IMR-90 (cell line): Measurements from ENCODE around the gene UNK. TPM values are rescaled to one million over a fixed set of nuclear protein-coding genes. Genes with fewer than 3 reads are reported as not detected.

Experiments used
- ATAC-seq: fragments of 200-7000 bp; cut with Tn5 transposase; 2 replicates; pipeline ENCODE4 v1.9.1; 2020; ENCODE audit warnings: low read depth, mild to moderate bottlenecking, moderate library complexity
- BruUV-seq: library from RNA; stranded (reverse); fragments of 400-500 nt; replicated peaks from 2 replicates; lab custom pipeline; 2021; lab: Mats Ljungman, UMichigan
- CTCF ChIA-PET: fragments of 300-600 bp; formaldehyde crosslinking; extraction: SDS; loops from one replicate; lab custom pipeline; 2021; ENCODE audit warnings: antibody characterized with exemption; lab: Yijun Ruan, JAX
- POLR2A ChIA-PET: fragments of 300-600 bp; sonication (Branson Sonifier 250); formaldehyde crosslinking; loops from one replicate; lab custom pipeline; 2022; ENCODE audit warnings: antibody characterized with exemption; ENCODE audit not compliant: unreplicated experiment; lab: Charles Lee
- DNase-seq: peaks from one replicate; pipeline ENCODE4 v3.0.0; 2013
- H2AFZ ChIP-seq: replicated peaks from 2 replicates; pipeline ENCODE3; 2013; ENCODE audit warnings: low read length, mild to moderate bottlenecking; ENCODE audit not compliant: poor library complexity
- H2AK5ac ChIP-seq: 2 replicates; pipeline ENCODE4 v1.6.1; 2013; ENCODE audit warnings: low read depth, low read length, inconsistent platforms
- H2AK9ac ChIP-seq: replicated peaks from 2 replicates; pipeline ENCODE3; 2013; ENCODE audit warnings: mild to moderate bottlenecking, low read depth, low read length, moderate library complexity; ENCODE audit not compliant: poor library complexity
- H2BK120ac ChIP-seq: 2 replicates; pipeline ENCODE4 v1.6.1; 2013; ENCODE audit warnings: low read depth, low read length, inconsistent platforms
- H2BK15ac ChIP-seq: 3 replicates; pipeline ENCODE4 v1.6.1; 2013; ENCODE audit warnings: low read depth, low read length, inconsistent platforms
- H2BK20ac ChIP-seq: 2 replicates; pipeline ENCODE4 v1.6.1; 2013; ENCODE audit warnings: low read depth, mild to moderate bottlenecking, inconsistent platforms, low read length, moderate library complexity
- H2BK5ac ChIP-seq: 2 replicates; pipeline ENCODE4 v1.6.1; 2013; ENCODE audit warnings: mild to moderate bottlenecking, low read depth, low read length, inconsistent platforms; ENCODE audit not compliant: poor library complexity, severe bottlenecking
- H3K14ac ChIP-seq: replicated peaks from 2 replicates; pipeline ENCODE4 v1.6.1; 2013; ENCODE audit warnings: low read depth, low read length, inconsistent platforms
- H3K18ac ChIP-seq: 2 replicates; pipeline ENCODE4 v1.6.1; 2013; ENCODE audit warnings: low read depth, low read length, control low read depth
- H3K23ac ChIP-seq: 2 replicates; pipeline ENCODE4 v1.6.1; 2013; ENCODE audit warnings: low read depth, low read length, inconsistent platforms
- H3K27ac ChIP-seq: 2 replicates; pipeline ENCODE4 v1.5.1; 2013; ENCODE audit warnings: mild to moderate bottlenecking, control low read depth, low read length; ENCODE audit not compliant: insufficient read depth
- H3K27me3 ChIP-seq: 2 replicates; pipeline ENCODE4 v1.6.1; 2013; ENCODE audit warnings: low read length; ENCODE audit not compliant: control insufficient read depth, insufficient read depth
- H3K36me3 ChIP-seq: 2 replicates; pipeline ENCODE4 v1.6.1; 2013; ENCODE audit warnings: low read length, mixed read lengths; ENCODE audit not compliant: control insufficient read depth, insufficient read depth
- H3K4ac ChIP-seq: 2 replicates; pipeline ENCODE4 v1.6.1; 2013; ENCODE audit warnings: low read depth, low read length, inconsistent platforms
- H3K4me1 ChIP-seq: 2 replicates; pipeline ENCODE4 v1.6.1; 2013; ENCODE audit warnings: low read length, mixed read lengths; ENCODE audit not compliant: control insufficient read depth, insufficient read depth
- H3K4me2 ChIP-seq: 2 replicates; pipeline ENCODE4 v1.6.1; 2013; ENCODE audit warnings: low read depth, mild to moderate bottlenecking, control low read depth, low read length, moderate library complexity
- H3K4me3 ChIP-seq: 2 replicates; pipeline ENCODE4 v1.5.1; 2013; ENCODE audit warnings: low read depth, mild to moderate bottlenecking, control low read depth, low read length, moderate library complexity; ENCODE audit not compliant: insufficient read depth
- H3K56ac ChIP-seq: 2 replicates; pipeline ENCODE4 v1.6.1; 2013; ENCODE audit warnings: low read length, inconsistent platforms; ENCODE audit not compliant: insufficient read depth; ENCODE audit errors: extremely low read depth
- H3K79me1 ChIP-seq, 2 experiments: 2 replicates each; pipeline ENCODE4 v1.6.1; 2013; ENCODE audit warnings: low read length in 2 of 2, inconsistent platforms in 1 of 2, low read depth in 1 of 2
- H3K9ac ChIP-seq: 2 replicates; pipeline ENCODE4 v1.6.1; 2013; ENCODE audit warnings: low read depth, low read length, control low read depth
- H3K9me1 ChIP-seq: 2 replicates; pipeline ENCODE4 v1.6.1; 2013; ENCODE audit warnings: low read length, inconsistent platforms; ENCODE audit not compliant: insufficient read depth
- H3K9me3 ChIP-seq: 2 replicates; pipeline ENCODE4 v1.6.1; 2013; ENCODE audit warnings: low read length; ENCODE audit not compliant: control insufficient read depth, insufficient read depth
- H4K20me1 ChIP-seq: 2 replicates; pipeline ENCODE4 v1.6.1; 2013; ENCODE audit warnings: low read length, inconsistent platforms; ENCODE audit not compliant: insufficient read depth
- H4K5ac ChIP-seq: 2 replicates; pipeline ENCODE4 v1.6.1; 2013; ENCODE audit warnings: mild to moderate bottlenecking, low read depth, low read length, control low read depth
- H4K8ac ChIP-seq, 2 experiments: 2 replicates each; pipeline ENCODE4 v1.6.1; 2013; ENCODE audit warnings: low read depth in 2 of 2, low read length in 2 of 2, control low read depth in 1 of 2, inconsistent platforms in 1 of 2
- H4K91ac ChIP-seq: 2 replicates; pipeline ENCODE4 v1.6.1; 2013; ENCODE audit warnings: low read depth, low read length, inconsistent platforms; ENCODE audit not compliant: insufficient read depth
- BHLHE40 ChIP-seq: fragments of 150-350 bp; IDR thresholded peaks from 2 replicates; pipeline ENCODE4 v1.6.1; 2016; ENCODE audit warnings: mild to moderate bottlenecking, low read depth, low read length
- CEBPB ChIP-seq: IDR thresholded peaks from 2 replicates; pipeline ENCODE4 v1.6.1; 2012; ENCODE audit warnings: low read depth, low read length, improper control_type of control experiment
- CHD1 ChIP-seq: IDR thresholded peaks from 2 replicates; pipeline ENCODE4 v1.6.1; 2012; ENCODE audit warnings: low read depth, low read length, improper control_type of control experiment
- FOS ChIP-seq: fragments of 150-350 bp; IDR thresholded peaks from 2 replicates; pipeline ENCODE4 v1.6.1; 2016; ENCODE audit warnings: low read depth, low read length
- MAZ ChIP-seq: IDR thresholded peaks from 2 replicates; pipeline ENCODE4 v1.6.1; 2012; ENCODE audit warnings: low read depth, mild to moderate bottlenecking, low read length, improper control_type of control experiment, moderate library complexity, borderline replicate concordance
- MXI1 ChIP-seq: IDR thresholded peaks from 2 replicates; pipeline ENCODE4 v1.6.1; 2012; ENCODE audit warnings: low read depth, mild to moderate bottlenecking, low read length, moderate library complexity, borderline replicate concordance
- POLR2A ChIP-seq: IDR thresholded peaks from 2 replicates; pipeline ENCODE4 v1.6.1; 2012; ENCODE audit warnings: mild to moderate bottlenecking, low read depth, low read length
- RAD21 ChIP-seq: IDR thresholded peaks from 2 replicates; pipeline ENCODE4 v1.6.1; 2012; ENCODE audit warnings: low read length, improper control_type of control experiment
- SMC3 ChIP-seq: fragments of 150-350 bp; IDR thresholded peaks from 2 replicates; pipeline ENCODE4 v1.6.1; 2016; ENCODE audit warnings: low read depth, mild to moderate bottlenecking, antibody characterized with exemption, low read length, moderate library complexity
- WGBS, 2 experiments: methylation state at CpG; one replicate each; pipeline versions ENCODE4 v1.1.5 to v1.1.7; 2013; ENCODE audit warnings: missing lambda C conversion rate in 2 of 2; ENCODE audit not compliant: insufficient read length in 1 of 2; ENCODE audit errors: extremely low coverage in 2 of 2; 5-methylcytosine and 5-hydroxymethylcytosine counted together
- dilution Hi-C: fragments of 300-500 bp; cut with HindIII; formaldehyde crosslinking; loops from one replicate; pipeline ENCODE4 v1.14.3; 2018; ENCODE audit warnings: low sequenced_read_pairs; ENCODE audit not compliant: unreplicated experiment
- in situ Hi-C: fragments of 300-500 bp; cut with MboI; formaldehyde crosslinking; loops from 3 replicates; pipeline ENCODE4 v1.14.3; 2019; ENCODE audit warnings: low sequenced_read_pairs, inconsistent platforms, mixed read lengths
- intact Hi-C: fragments of 100-400 bp; cut with micrococcal nuclease; formaldehyde crosslinking; loops from 2 replicates; pipeline ENCODE4 v1.10.0; 2022
- polyA plus RNA-seq, 3 experiments: library from polyadenylated mRNA; depleted of rRNA; stranded (reverse); fragments of >200 nt; gene quantifications; 2 replicates each; pipeline ENCODE4 v1.2.3, GENCODE V29; 2012; ENCODE audit warnings: low replicate concordance in 1 of 3
- total RNA-seq: library from RNA; depleted of rRNA; stranded (reverse); fragments of >200 nt; gene quantifications from 2 replicates; pipeline ENCODE4 v1.2.3, GENCODE V29; 2012
- TF ChIP-seq, protein P1 (sequence below): fragments of 150-350 bp; IDR thresholded peaks from 2 replicates; pipeline ENCODE4 v1.6.1; 2017; ENCODE audit warnings: mild to moderate bottlenecking, antibody characterized with exemption, low read length, low read depth
- TF ChIP-seq, protein P2 (sequence below): fragments of 150-350 bp; IDR thresholded peaks from 2 replicates; pipeline ENCODE4 v1.6.1; 2016; ENCODE audit warnings: low read depth, mild to moderate bottlenecking, low read length, moderate library complexity, borderline replicate concordance

The UNK gene
- total and polyA plus RNA-seq, 2 of the 4 experiments (the other 2 are of a cell fraction) = 15.4 to 17.3 TPM

DNA sequence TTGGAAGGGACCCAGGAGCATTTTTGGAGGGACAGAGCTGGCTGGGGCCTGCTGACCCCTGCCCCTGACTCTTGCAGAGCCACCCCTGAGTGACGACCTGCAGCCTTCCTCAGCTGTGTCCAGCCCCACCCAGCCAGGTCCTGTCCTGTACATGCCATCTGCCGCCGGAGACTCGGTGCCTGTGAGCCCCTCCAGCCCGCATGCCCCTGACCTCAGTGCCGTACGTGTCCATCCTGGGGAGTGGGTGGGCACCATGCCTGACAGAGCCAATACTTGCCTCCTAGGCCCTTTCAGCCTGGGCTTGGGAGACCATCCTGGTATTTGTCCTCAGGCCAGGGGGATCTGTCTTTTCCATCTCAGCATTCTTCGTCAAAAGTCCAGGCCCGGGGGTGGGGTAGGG lies 32.1 kb downstream of the UNK start:
- Histone ChIP-seq H4K5ac (no peak overlapping the region), H2BK20ac (no peak overlapping the region), H3K79me1 (peaks cover 5 to 21% of the 10 kb centered on the region in 2 experiments; a peak in 3 of 4 replicates), H3K18ac (no peak overlapping the region), H3K23ac (no peak overlapping the region), H3K4ac (no peak overlapping the region), H3K9me3 (no peaks in the 10 kb centered on the region), H3K4me2 (no peak overlapping the region), H3K27ac (no peak overlapping the region), H2AFZ (no peak overlapping the region), H3K9ac (no peak overlapping the region), H3K14ac (no peak overlapping the region), H2AK9ac (no peak overlapping the region), H3K4me3 (no peak overlapping the region), H3K27me3 (no peaks in the 10 kb centered on the region), H4K8ac (no peak overlapping the region), H3K56ac (no peak overlapping the region), H2BK15ac (no peak overlapping the region), H2BK120ac (no peak overlapping the region), H3K9me1 (peaks cover 14% of the 10 kb centered on the region; the same call in 1 of the 2 replicates), H3K36me3 (peaks cover 78% of the 10 kb centered on the region), H3K4me1 (peaks cover 7% of the 10 kb centered on the region), H2AK5ac (no peak overlapping the region), H4K91ac (no peak overlapping the region), H4K20me1 (0 out of 2 replicates have a peak, but pooled peaks cover 7% of the 10 kb centered on the region), H2BK5ac (no peak overlapping the region)
- 98% methylated on average over 5 of the region's 9 CpGs; no CpG with 5 or more reads in 1 of the 2 experiments for WGBS, 2 experiments
- no TSS peak for BruUV-seq
- dilution Hi-C loops = no loop called here
- TF ChIP-seq BHLHE40 (no peak), MXI1 (no peak), CEBPB (no peak), SMC3 (no peak), FOS (no peak), POLR2A (no peak), MAZ (no peak), RAD21 (no peak), CHD1 (no peak)
- TF ChIP-seq, protein P1, sequence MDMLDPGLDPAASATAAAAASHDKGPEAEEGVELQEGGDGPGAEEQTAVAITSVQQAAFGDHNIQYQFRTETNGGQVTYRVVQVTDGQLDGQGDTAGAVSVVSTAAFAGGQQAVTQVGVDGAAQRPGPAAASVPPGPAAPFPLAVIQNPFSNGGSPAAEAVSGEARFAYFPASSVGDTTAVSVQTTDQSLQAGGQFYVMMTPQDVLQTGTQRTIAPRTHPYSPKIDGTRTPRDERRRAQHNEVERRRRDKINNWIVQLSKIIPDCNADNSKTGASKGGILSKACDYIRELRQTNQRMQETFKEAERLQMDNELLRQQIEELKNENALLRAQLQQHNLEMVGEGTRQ = no peak
- TF ChIP-seq, protein P2, sequence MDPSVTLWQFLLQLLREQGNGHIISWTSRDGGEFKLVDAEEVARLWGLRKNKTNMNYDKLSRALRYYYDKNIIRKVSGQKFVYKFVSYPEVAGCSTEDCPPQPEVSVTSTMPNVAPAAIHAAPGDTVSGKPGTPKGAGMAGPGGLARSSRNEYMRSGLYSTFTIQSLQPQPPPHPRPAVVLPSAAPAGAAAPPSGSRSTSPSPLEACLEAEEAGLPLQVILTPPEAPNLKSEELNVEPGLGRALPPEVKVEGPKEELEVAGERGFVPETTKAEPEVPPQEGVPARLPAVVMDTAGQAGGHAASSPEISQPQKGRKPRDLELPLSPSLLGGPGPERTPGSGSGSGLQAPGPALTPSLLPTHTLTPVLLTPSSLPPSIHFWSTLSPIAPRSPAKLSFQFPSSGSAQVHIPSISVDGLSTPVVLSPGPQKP = no peak
- DNase-seq (no peak), ATAC-seq (no peak)
- in situ Hi-C loops = no loop called here
- CTCF ChIA-PET = interaction anchor here (1.1 kb wide), 1 partner anchor 63 kb away, joined by 3 read pairs; no protein-coding TSS in a partner anchor
- POLR2A ChIA-PET = no interaction called here
- intact Hi-C loops = no loop called here
